GM12892 (cell line): ENCODE results near the gene RNF8.

Source experiments
- POLR2A ChIP-seq: IDR thresholded peaks from 2 replicates; pipeline ENCODE4 v1.6.1; 2011; ENCODE audit warnings: low read depth, low read length, control low read depth
- TAF1 ChIP-seq: IDR thresholded peaks from 2 replicates; pipeline ENCODE4 v1.6.1; 2011; ENCODE audit warnings: low read depth, mild to moderate bottlenecking, control low read depth, low read length, borderline replicate concordance

DNA sequence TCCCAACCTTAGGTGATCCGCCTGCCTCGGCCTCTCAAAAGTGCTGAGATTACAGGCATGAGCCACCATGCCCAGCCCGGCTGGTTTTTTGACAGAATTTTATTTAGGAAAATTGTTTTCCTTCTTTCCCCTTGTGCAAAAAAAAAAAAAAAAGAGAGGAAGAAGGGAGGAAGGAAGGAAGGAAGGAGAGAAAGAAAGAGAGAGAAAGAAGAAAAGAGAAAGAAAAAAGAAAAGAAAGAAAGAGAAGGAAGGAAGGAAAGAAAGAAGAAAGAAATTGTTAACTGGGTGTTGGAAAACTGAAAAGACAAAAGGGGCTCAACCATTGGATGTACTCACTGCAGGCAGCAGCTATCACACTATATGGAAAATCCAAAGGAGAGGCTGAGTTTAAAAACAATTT is 1.4 kb upstream of the RNF8 start:
- TF ChIP-seq POLR2A (no peak), TAF1 (no peak)
